ENCODE data around the gene STARD13.

DNA sequence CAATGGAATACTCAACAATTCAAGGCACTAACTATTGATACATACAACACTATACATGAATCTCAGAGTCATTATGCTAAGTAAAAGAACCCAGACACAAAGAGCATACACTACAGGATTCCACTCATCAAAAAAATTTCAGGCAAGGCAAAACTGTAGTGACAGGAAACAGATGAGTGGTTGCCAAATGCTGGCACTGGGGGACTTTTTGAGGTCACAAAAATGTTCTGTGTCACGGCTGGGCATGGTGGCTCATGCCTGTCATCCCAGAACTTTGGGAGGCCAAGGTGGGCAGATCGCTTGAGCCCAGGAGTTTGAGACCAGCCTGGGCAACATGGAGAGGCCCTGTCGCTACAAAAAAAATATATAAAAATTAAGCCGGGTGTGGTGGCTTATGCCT is 139.9 kb downstream of the STARD13 start:
- TF ChIP-seq GATA3 (IDR thresholded peaks at IDR 0.05; ENCODE audit: low read depth, low read length) (no peak), GATA2 (IDR thresholded peaks at IDR 0.05; ENCODE audit: low read depth, low read length) (no peak)
